Endothelial cell (in vitro differentiated cells): ENCODE measurements around the gene ADARB2. TPM values are rescaled to one million over a fixed set of nuclear protein-coding genes. Genes with fewer than 3 reads are reported as not detected.

ENCODE experiments used
- DNase-seq: peaks from one replicate; pipeline ENCODE4 v3.0.0; 2021; ENCODE audit warnings: low spot score
- H3K27ac Mint-ChIP-seq: one replicate; pipeline ENCODE4 v1.8.0; 2021; ENCODE audit warnings: mixed read lengths, inconsistent platforms; ENCODE audit not compliant: unreplicated experiment
- H3K27me3 Mint-ChIP-seq: one replicate; pipeline ENCODE4 v1.8.0; 2021; ENCODE audit warnings: mild to moderate bottlenecking, moderate library complexity, mixed read lengths, inconsistent platforms; ENCODE audit not compliant: unreplicated experiment
- H3K36me3 Mint-ChIP-seq: one replicate; pipeline ENCODE4 v1.8.0; 2021; ENCODE audit warnings: mild to moderate bottlenecking, low read depth, mixed read lengths, inconsistent platforms; ENCODE audit not compliant: unreplicated experiment
- H3K4me1 Mint-ChIP-seq: one replicate; pipeline ENCODE4 v1.8.0; 2021; ENCODE audit warnings: mild to moderate bottlenecking, mixed read lengths, inconsistent platforms; ENCODE audit not compliant: unreplicated experiment
- H3K4me3 Mint-ChIP-seq: one replicate; pipeline ENCODE4 v1.8.0; 2021; ENCODE audit warnings: mild to moderate bottlenecking, mixed read lengths, inconsistent platforms; ENCODE audit not compliant: unreplicated experiment
- H3K9me3 Mint-ChIP-seq: one replicate; pipeline ENCODE4 v1.8.0; 2021; ENCODE audit warnings: mixed read lengths, inconsistent platforms; ENCODE audit not compliant: unreplicated experiment
- total RNA-seq: library from RNA; stranded (reverse); fragmentation: NEBNext Ultra II Directional; extraction: Animal tissue kit (Norgen Biotek cat#: 25700); gene quantifications from one replicate; pipeline ENCODE4 v1.2.1, GENCODE V29; 2021; ENCODE audit not compliant: unreplicated experiment
- TF ChIP-seq, protein P1 (sequence below): fragments of 200-600 bp; sonication (generic); IDR thresholded peaks from one replicate; pipeline ENCODE4 v1.5.0; 2021; ENCODE audit warnings: antibody characterized with exemption; ENCODE audit not compliant: unreplicated experiment

ADARB2 gene
- total RNA-seq, 1 donor from 2014 or later, result 54.9 TPM

DNA sequence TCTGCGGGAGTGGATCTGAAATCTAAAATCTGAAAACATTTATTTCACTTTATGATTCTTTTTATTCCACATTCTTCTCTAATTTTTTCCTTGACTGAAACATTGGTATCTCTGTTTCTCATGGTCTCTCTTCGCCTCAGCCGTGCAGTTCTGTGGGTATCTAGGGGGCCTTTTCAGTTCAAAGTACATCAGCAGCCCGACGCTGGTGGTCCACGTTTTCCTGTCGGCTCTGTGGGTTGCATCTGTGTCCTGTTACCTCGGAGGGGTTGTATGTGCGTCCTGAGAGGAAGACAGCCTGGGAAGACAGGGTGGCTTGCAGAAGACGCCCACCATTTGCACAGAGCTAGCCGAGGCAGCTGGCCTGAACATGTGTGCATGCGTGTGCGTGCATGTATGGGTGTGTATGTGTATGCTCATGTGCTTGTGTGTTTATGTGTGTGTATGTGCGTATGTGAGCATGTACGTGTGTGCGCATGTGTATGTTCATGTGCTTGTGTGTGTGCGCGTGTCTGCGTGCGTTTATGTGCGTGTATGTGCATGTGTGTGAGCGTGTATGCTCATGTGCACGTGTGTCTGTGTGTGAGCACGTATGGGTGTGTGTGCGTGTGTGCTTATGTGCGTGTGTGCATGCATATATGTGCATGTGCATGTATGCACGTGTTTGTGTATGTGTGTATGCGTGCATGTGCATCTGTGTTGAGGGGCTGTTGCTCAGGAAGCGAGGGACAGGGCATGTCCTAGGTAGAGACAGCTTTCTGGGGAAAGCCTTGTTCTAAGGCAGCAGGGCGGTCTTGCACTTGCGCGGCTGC is 211.8 kb downstream of the ADARB2 start:
- no peak overlapping the region for H3K27ac Mint-ChIP-seq
- DNase-seq, result no peak
- H3K4me3 Mint-ChIP-seq, result peak overlapping the region; percentile 42
- no peaks in the 10 kb centered on the region for H3K9me3 Mint-ChIP-seq
- TF ChIP-seq, protein P1, sequence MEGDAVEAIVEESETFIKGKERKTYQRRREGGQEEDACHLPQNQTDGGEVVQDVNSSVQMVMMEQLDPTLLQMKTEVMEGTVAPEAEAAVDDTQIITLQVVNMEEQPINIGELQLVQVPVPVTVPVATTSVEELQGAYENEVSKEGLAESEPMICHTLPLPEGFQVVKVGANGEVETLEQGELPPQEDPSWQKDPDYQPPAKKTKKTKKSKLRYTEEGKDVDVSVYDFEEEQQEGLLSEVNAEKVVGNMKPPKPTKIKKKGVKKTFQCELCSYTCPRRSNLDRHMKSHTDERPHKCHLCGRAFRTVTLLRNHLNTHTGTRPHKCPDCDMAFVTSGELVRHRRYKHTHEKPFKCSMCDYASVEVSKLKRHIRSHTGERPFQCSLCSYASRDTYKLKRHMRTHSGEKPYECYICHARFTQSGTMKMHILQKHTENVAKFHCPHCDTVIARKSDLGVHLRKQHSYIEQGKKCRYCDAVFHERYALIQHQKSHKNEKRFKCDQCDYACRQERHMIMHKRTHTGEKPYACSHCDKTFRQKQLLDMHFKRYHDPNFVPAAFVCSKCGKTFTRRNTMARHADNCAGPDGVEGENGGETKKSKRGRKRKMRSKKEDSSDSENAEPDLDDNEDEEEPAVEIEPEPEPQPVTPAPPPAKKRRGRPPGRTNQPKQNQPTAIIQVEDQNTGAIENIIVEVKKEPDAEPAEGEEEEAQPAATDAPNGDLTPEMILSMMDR, result no peak
- H3K36me3 Mint-ChIP-seq, result no peaks in the 10 kb centered on the region
- peaks cover 7% of the 10 kb centered on the region for H3K27me3 Mint-ChIP-seq
- H3K4me1 Mint-ChIP-seq, result peaks cover 18% of the 10 kb centered on the region

DNA sequence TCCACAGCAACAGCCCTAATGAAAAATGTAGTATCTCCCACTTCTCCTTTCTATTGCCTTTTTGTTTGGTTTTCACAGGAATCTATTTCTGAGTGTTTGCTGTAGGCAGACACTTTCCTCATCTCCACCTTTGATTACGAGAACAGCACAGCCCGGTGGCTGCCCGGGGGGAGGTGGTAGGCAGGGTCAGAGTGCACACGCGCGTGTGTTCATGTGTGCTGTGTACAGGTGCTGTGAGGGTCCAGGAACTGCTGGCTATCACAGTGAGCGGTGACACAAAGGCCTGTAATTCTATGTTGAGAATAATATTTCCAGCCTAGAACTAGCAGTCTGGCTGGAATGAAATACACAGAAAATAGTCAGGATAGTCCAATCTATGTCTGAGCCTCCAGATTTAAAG is 212.8 kb downstream of the ADARB2 start:
- Mint-ChIP-seq H3K27ac (no peak overlapping the region), H3K36me3 (no peaks in the 10 kb centered on the region), H3K4me3 (no peak overlapping the region), H3K9me3 (no peaks in the 10 kb centered on the region), H3K27me3 (peaks cover 1% of the 10 kb centered on the region), H3K4me1 (peaks cover 18% of the 10 kb centered on the region)
- no peak for DNase-seq
- TF ChIP-seq, protein P1, result no peak

DNA sequence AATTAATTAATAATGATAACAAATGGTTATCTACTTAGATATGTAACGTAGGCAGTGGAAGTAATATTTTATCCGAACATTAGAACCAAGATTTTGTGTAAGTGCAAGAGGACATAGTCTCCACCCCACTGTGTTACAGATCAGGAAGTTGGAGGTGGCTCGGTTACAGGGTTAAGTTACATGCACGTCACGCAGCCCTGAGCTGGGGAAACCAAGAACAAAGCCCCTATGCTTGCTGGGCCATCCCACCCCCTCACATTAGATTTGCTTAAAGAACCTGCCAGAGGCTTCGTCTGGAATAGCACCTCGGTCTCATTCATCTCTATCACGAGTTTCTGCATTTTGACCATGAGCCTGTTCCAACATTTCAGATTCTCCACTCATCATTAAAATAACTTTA is 214.1 kb downstream of the ADARB2 start:
- no peak for DNase-seq
- H3K27ac Mint-ChIP-seq, result no peak overlapping the region
- peaks cover 18% of the 10 kb centered on the region for H3K4me1 Mint-ChIP-seq
- H3K27me3 Mint-ChIP-seq, result no peaks in the 10 kb centered on the region
- TF ChIP-seq, protein P1, result no peak
- H3K9me3 Mint-ChIP-seq, result no peaks in the 10 kb centered on the region
- H3K4me3 Mint-ChIP-seq, result no peak overlapping the region
- no peaks in the 10 kb centered on the region for H3K36me3 Mint-ChIP-seq

DNA sequence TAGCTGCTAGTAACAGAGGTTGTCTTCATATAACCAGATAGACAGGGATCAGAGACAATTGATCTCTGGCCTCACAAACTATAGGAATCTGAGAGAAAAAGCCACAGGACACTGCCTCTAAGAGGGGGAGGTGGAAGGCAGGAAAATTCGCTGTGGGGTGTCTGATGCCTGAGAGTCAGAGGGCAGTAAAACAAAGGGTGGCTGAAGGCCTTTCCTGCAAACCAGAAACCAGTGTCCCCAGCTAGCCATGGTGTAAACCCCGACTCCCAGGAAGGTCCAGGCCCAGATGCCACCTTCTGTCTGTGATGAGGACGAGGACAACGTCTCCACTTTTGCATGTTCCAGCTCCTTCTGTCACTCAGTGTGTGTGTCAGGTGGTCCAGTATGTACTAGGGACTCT is 215.1 kb downstream of the ADARB2 start:
- Mint-ChIP-seq H3K36me3 (no peaks in the 10 kb centered on the region), H3K4me3 (no peak overlapping the region), H3K27ac (no peak overlapping the region), H3K27me3 (no peaks in the 10 kb centered on the region), H3K9me3 (no peaks in the 10 kb centered on the region), H3K4me1 (peaks cover 24% of the 10 kb centered on the region)
- no peak for DNase-seq
- TF ChIP-seq, protein P1, result no peak

DNA sequence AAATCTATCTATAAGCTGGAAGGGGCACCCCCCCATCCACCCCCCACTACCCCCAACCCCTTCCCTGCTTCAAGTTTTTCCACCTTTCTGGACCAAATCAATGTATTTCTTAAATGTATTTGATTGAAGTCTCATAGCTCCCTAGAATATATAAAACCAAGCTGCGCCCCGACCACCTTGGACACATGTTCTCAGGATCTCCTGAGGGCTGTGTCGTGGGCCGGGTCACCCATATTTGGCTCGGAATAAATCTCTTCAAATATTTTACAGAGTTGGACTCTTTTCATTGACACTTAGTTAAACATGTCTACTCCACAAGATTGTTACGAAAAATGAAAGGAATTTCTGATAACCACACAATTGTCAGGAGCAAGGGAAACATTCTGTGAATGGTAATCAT is 215.6 kb downstream of the ADARB2 start:
- H3K27ac Mint-ChIP-seq, result no peak overlapping the region
- no peak overlapping the region for H3K4me3 Mint-ChIP-seq
- no peaks in the 10 kb centered on the region for H3K27me3 Mint-ChIP-seq

More for the DNA sequence above, 215.6 kb downstream of the ADARB2 start:
- no peaks in the 10 kb centered on the region for H3K9me3 Mint-ChIP-seq
- TF ChIP-seq, protein P1, result no peak
- DNase-seq, result no peak
- peaks cover 24% of the 10 kb centered on the region for H3K4me1 Mint-ChIP-seq
- H3K36me3 Mint-ChIP-seq, result no peaks in the 10 kb centered on the region
